AG09309 (cell line): ENCODE results near the gene KRCC1.

ENCODE experiments used
- DNase-seq: peaks from one replicate; pipeline ENCODE4 v3.0.0-alpha.2; 2010; ENCODE audit warnings: low read depth
- H3K4me3 ChIP-seq: 2 replicates; pipeline ENCODE4 v1.5.1; 2011; ENCODE audit warnings: mild to moderate bottlenecking, low read depth, low read length, moderate library complexity; ENCODE audit not compliant: control insufficient read depth
- CTCF ChIP-seq: IDR thresholded peaks from 2 replicates; pipeline ENCODE4 v1.5.1; 2011; ENCODE audit warnings: mild to moderate bottlenecking, low read depth, low read length, inconsistent platforms; ENCODE audit not compliant: insufficient read depth, control insufficient read depth; ENCODE audit errors: missing control alignments

Gene KRCC1

GRCh38 chr2:88059979-88060906 lies 4.7 kb upstream of the KRCC1 start:
- TF ChIP-seq CTCF = peak; percentile 75
- no peak overlapping the region for H3K4me3 ChIP-seq
- DNase-seq = no peak

DNA sequence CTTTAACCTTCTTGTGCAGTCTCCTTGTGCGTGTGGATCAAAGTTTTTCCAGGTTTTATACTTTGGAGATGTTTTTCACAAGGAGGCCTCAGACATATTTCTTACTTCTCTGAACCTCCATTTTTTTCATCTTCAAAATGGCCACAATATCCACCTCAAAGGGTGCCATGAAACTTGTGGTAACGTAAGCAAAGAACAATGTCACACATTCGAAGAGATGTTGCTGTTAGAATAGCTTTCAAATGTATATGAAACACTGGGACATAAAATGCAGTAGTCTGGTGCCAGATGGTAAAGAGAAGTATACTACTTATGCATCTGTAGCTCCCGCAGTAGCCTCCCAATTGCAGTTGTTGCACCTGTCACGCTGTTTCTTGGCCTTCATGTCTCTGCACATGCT lies 2.6 kb upstream of the KRCC1 start:
- H3K4me3 ChIP-seq = no peak overlapping the region
- no peak for DNase-seq
- TF ChIP-seq CTCF = no peak

GRCh38 chr2:88057437-88057844 lies 1.9 kb upstream of the KRCC1 start:
- no peak overlapping the region for H3K4me3 ChIP-seq
- DNase-seq = no peak
- TF ChIP-seq CTCF = no peak

DNA sequence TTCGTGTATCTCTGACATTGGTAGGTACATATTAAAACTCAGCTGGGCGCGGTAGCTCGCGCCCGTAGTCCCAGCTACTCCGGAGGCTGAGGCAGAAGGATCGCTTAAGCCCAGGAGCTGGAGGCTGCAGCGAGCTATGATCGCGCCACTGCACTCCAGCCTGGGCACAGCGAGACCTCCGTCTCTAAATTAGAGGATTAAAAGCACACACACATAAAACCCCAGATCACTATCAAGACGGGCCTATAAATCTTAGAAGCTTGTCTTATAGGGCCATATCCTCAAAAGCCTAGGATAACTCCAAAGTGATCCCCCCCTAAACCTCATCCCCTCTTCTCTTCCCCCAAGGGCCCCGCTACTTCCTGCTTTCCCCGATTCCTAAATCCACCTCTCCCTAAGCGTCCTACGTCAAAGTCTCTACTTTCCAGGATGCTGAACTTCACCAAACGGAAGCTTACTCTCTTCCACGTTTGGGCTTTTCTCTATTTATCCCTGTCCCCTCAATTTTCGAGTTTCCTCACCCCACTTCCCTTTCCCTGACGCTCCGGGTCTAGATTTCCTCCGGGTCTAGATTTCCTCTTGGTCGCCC lies 707 bp downstream of the KRCC1 start:
- no peak for TF ChIP-seq CTCF
- DNase-seq = no peak
- peak overlapping the region; percentile 92 for H3K4me3 ChIP-seq

- peak overlapping the region; percentile 92 for H3K4me3 ChIP-seq
- no peak for TF ChIP-seq CTCF
- no peak for DNase-seq
Measured at GRCh38 chr2:88053934-88054781, 1.4 kb downstream of the KRCC1 start.

DNA sequence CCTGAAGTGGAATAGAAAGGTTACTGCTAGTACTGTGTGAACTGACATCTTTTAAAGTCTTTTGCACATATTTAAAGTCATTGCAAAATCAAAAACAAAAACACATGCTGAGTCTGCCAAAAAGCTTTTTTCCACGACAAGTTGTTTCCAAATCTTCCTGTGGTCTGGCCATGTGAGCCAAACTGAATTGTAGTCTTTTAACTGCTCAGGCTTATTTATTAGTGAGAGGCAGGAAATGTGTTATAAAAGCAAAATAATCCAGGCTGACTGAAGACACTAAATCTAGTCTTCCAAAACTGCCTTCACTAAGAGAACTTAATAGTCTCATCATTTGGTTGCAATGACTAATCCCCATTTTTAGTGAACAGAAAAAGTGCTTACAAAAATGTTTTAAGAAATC lies 2.3 kb downstream of the KRCC1 start:
- no peak overlapping the region for H3K4me3 ChIP-seq
- DNase-seq = peak; percentile 82
- TF ChIP-seq CTCF = no peak
